Cardiac fibroblast (primary cell): ENCODE results near the gene CNOT8.
A peak's percentile ranks its signal among the peaks of the same experiment; 100 is the strongest.

Experiments used
- DNase-seq, 2 donors: peaks; one replicate each; pipeline versions ENCODE4 v3.0.0 to v3.0.0-alpha.2; 2010; ENCODE audit warnings: low read depth in 2 of 2
- H3K4me3 ChIP-seq, 2 donors: replicated peaks in 1 of 2; 1 replicate in 1 of 2; 2 replicates in 1 of 2; pipeline ENCODE4 v1.5.1; 2011; ENCODE audit warnings: low read depth in 2 of 2, low read length in 2 of 2, mild to moderate bottlenecking in 2 of 2, moderate library complexity in 1 of 2
- CTCF ChIP-seq: IDR thresholded peaks from one replicate; pipeline ENCODE4 v1.5.1; 2011; ENCODE audit warnings: low read depth, mild to moderate bottlenecking, low read length, inconsistent platforms

CNOT8 gene

GRCh38 chr5:154878642-154879335 is 20.4 kb downstream of the CNOT8 start:
- H3K4me3 ChIP-seq: no peak overlapping the region
- DNase-seq: no peak
- TF ChIP-seq CTCF: no peak

GRCh38 chr5:154881986-154882385 is 23.6 kb downstream of the CNOT8 start:
- no peak overlapping the region for H3K4me3 ChIP-seq
- TF ChIP-seq CTCF: no peak
- DNase-seq: peak; percentile 38 to 49

- no peak for DNase-seq
- no peak for TF ChIP-seq CTCF
- no peak overlapping the region for H3K4me3 ChIP-seq
Observed at GRCh38 chr5:154884424-154884823, 26.0 kb downstream of the CNOT8 start.

- DNase-seq: no peak
- no peak overlapping the region for H3K4me3 ChIP-seq
- no peak for TF ChIP-seq CTCF
Observed at GRCh38 chr5:154885439-154885838, 27.0 kb downstream of the CNOT8 start.

- no peak for TF ChIP-seq CTCF
- no peak overlapping the region for H3K4me3 ChIP-seq
- peak in 1 of 2 donors; percentile 52 for DNase-seq
Observed at GRCh38 chr5:154892369-154892771, 33.9 kb downstream of the CNOT8 start.

GRCh38 chr5:154893381-154893780 is 35.0 kb downstream of the CNOT8 start:
- no peak for TF ChIP-seq CTCF
- H3K4me3 ChIP-seq: no peak overlapping the region
- no peak for DNase-seq
